Measurements from ENCODE around the gene OR3A1.
"Not testable (repeated sequence)": the region's sequence is repeated elsewhere in the genome, so short reads cannot be mapped to it uniquely, and the experiment has no call there.

Gene OR3A1

DNA sequence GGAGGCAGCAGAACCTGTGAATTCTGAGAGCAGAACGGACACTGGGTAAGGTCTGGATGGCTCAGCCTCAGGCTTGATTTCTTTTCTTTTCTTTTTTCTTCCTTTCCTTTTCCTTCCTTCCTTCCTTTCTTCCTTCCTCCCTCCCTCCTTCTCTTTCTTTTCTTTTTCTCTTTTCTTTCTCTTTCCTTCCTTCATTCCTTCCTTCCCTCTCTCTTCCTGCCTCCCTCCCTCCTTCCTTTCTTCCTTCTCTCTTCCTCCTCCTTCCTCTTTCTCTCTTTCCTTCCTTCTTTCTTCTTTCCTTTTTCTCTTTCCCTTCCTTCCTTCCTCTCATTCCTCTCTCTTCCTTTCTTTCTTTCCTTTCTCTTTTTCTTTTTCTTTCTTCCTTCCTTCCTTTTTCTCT lies 38.0 kb downstream of the OR3A1 start:
- Histone ChIP-seq H3K9ac (ENCODE audit: low read depth, low read length) (no peak overlapping the region), H3K9me3 (ENCODE audit: control insufficient read depth, insufficient read depth, low read length) (no peaks in the 10 kb centered on the region)

DNA sequence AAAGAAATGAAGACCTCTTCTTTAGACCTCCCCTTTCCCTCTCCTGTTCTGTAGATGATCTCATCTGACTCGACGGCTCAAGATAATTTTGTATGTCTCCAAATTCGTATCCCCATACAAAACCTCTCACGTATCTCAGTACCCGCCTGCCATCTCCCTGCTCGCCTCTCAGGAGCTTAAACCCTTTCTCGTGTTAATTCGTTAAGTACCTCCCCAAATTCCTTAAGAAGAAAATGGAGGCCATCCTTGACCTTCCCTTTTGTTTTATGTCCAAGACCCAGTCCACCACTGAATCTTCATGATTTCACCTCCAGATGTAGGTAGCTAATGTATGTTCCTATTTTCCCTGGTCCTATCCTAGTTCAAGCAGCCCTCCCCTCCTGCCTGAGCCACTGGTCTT lies 41.6 kb downstream of the OR3A1 start:
- Histone ChIP-seq H3K4me3 (ENCODE audit: low read depth, low read length) (no peak overlapping the region), H3K4me1 (ENCODE audit: control insufficient read depth, insufficient read depth, low read length) (no peaks in the 10 kb centered on the region), H3K36me3 (ENCODE audit: control insufficient read depth, insufficient read depth, low read length) (no peaks in the 10 kb centered on the region), H3K9ac (ENCODE audit: low read depth, low read length) (no peak overlapping the region), H3K27me3 (ENCODE audit: control insufficient read depth, insufficient read depth, low read length) (no peaks in the 10 kb centered on the region), H3K9me3 (ENCODE audit: control insufficient read depth, insufficient read depth, low read length) (no peaks in the 10 kb centered on the region)

More for the DNA sequence above, 38.0 kb downstream of the OR3A1 start:
- Histone ChIP-seq H3K4me3 (ENCODE audit: low read depth, low read length) (no peak overlapping the region), H3K36me3 (ENCODE audit: control insufficient read depth, insufficient read depth, low read length) (no peaks in the 10 kb centered on the region), H3K4me1 (ENCODE audit: control insufficient read depth, insufficient read depth, low read length) (no peaks in the 10 kb centered on the region), H3K27me3 (ENCODE audit: control insufficient read depth, insufficient read depth, low read length) (no peaks in the 10 kb centered on the region)

DNA sequence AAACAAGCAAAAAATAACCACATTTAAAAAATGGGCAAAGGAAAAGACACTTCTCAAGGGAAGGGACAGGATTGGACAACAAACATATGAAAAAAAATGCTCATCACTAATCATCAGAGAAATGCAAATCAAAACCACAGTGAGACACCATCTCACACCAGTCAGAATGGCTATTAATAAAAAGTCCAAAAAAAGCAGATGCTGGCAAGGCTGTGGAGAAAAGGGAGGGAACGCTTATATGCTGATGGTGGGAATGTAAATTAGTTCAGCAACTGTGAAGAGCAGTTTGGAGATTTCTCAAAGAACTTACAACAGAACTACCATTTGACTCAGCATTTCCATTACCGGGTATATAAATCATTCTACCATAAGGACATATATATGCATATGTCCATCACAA lies 49.1 kb downstream of the OR3A1 start:
- H3K4me3 ChIP-seq (ENCODE audit: low read depth, low read length); H3K9me3 ChIP-seq (ENCODE audit: control insufficient read depth, insufficient read depth, low read length); H3K9ac ChIP-seq (ENCODE audit: low read depth, low read length); H3K27me3 ChIP-seq (ENCODE audit: control insufficient read depth, insufficient read depth, low read length); H3K36me3 ChIP-seq (ENCODE audit: control insufficient read depth, insufficient read depth, low read length); H3K4me1 ChIP-seq (ENCODE audit: control insufficient read depth, insufficient read depth, low read length): not testable (repeated sequence)

DNA sequence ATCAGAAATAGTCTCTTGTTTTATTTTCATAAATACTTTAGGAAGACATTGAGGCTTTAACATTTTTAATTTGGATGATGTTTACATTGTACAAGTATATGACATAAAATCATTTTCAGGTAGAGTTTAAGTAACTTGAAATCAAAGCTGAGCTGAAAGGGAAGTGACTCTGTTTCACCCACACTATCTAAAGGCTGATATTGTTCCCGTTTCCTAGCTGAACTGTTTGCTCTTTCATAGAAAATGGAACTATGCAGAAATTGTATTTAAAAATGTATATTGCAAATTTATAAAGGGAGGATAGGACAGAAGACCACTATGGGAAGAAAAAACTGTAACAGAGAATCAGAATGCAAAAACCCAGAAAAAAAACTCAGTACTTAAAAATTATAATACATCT lies 53.3 kb downstream of the OR3A1 start:
- H3K4me1 ChIP-seq (ENCODE audit: control insufficient read depth, insufficient read depth, low read length); H3K36me3 ChIP-seq (ENCODE audit: control insufficient read depth, insufficient read depth, low read length); H3K4me3 ChIP-seq (ENCODE audit: low read depth, low read length); H3K27me3 ChIP-seq (ENCODE audit: control insufficient read depth, insufficient read depth, low read length); H3K9ac ChIP-seq (ENCODE audit: low read depth, low read length); H3K9me3 ChIP-seq (ENCODE audit: control insufficient read depth, insufficient read depth, low read length): not testable (repeated sequence)

DNA sequence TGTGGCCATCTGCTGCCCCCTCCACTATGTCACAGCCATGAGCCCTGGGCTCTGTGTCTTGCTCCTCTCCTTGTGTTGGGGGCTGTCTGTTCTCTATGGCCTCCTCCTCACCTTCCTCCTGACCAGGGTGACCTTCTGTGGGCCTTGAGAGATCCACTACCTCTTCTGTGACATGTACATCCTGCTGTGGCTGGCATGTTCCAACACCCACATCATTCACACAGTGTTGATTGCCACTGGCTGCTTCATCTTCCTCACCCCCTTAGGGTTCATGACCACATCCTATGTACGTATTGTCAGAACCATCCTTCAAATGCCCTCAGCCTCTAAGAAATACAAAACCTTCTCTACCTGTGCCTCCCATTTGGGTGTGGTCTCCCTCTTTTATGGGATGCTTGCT lies 57.1 kb downstream of the OR3A1 start:
- not testable (repeated sequence) for H3K4me1 ChIP-seq (ENCODE audit: control insufficient read depth, insufficient read depth, low read length)

More for the DNA sequence above, 57.1 kb downstream of the OR3A1 start:
- not testable (repeated sequence) for H3K36me3 ChIP-seq (ENCODE audit: control insufficient read depth, insufficient read depth, low read length); H3K9me3 ChIP-seq (ENCODE audit: control insufficient read depth, insufficient read depth, low read length); H3K27me3 ChIP-seq (ENCODE audit: control insufficient read depth, insufficient read depth, low read length); H3K4me3 ChIP-seq (ENCODE audit: low read depth, low read length); H3K9ac ChIP-seq (ENCODE audit: low read depth, low read length)

All from iPS-15b (cell line).